ENCODE results near the gene RPS27A. TPM values are rescaled to one million over a fixed set of nuclear protein-coding genes. Genes with fewer than 3 reads are reported as not detected.
"Not testable (repeated sequence)": the region's sequence is repeated elsewhere in the genome, so short reads cannot be mapped to it uniquely, and the experiment has no call there.

The RPS27A gene
- total RNA-seq, 4 donors from 2014 or later, result 1,333 to 2,174 (median 1,743) TPM

DNA sequence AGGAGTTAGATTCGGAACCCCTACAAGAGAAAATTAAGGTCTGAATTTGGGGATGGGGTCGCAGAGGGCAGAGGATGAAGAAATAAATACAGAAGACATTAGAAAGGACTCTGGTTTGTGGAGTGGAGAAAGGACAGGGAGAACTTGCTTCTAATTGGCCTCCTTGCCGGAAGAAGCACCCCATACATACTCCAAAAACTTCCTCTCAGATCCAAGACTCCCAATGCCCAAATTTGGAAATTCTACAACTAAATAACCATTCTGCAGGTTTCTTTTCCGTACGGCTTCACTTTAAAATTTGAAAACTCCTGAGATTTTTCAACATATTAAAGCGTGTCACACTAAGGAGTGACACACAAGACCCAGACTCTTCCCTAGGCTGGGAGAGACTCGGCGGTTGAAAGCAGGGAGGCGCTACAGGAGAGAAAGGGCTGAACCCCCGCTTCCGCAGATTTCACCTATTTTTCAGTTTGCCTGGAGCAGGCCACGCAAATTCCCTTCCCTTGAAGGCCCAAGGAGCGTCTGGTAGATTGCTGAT lies 873 bp upstream of the RPS27A start:
- peak; percentile 29 for ATAC-seq (ENCODE audit: low FRiP score)
- DNase-seq (ENCODE audit: low spot score), result no peak
- TF ChIP-seq CTCF (IDR thresholded peaks at IDR 0.05), result no peak

DNA sequence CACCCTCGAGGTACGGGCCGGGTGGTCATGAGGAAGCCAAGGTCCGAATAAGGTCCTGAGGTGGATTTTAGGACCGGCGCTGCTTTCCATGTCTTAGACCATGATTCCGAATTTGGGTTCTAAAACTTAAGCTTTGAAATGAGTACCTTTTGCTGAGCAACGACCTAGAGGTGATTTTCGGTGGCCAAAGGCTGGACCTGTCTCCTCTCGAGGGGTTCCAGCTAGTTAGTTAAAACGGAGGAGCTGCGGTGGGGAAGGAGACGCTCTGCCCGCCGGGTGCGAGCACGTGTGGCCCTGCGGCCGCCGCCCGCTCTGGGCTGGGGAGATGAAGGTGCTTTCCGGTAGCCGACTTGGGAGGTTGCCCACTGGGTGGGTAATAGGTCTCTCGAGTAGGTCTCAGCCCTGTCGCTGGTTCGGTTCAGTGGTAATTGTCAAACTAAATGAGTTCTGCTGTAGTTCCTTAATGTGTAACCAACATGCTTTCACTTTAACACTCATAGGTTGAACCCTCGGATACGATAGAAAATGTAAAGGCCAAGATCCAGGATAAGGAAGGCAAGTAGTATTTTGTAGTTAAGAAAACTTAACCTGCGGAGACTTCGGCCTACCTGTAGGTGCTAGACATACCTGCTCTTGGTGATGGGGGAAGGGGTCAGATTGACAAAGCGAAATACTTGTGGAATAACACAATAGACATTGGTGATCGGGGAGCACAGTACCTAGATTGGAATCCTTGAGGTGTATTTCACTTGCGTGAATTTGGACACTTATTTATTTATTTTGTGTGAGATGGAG lies 572 bp downstream of the RPS27A start:
- ATAC-seq (ENCODE audit: low FRiP score) (peak; percentile 42), DNase-seq (ENCODE audit: low spot score) (no peak)
- no peak for TF ChIP-seq CTCF (IDR thresholded peaks at IDR 0.05)

DNA sequence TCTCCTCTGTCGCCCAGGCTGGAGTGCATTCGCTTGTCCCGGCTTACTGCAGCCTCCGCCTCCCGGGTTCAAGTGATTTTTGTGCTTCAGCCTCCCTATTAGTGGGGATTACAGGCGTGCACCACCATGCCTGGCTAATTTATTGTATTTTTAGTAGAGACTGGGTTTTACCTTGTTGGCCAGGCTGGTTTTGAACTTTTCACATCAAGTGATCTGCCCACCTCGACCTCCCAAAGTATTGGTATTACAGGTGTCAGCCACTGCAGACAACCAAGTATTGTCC lies 1.1 kb downstream of the RPS27A start:
- DNase-seq (ENCODE audit: low spot score) (no peak), ATAC-seq (ENCODE audit: low FRiP score) (no peak)
- no peak for TF ChIP-seq CTCF (IDR thresholded peaks at IDR 0.05)

GRCh38 chr2:55235724-55236538 lies 3.4 kb downstream of the RPS27A start:
- DNase-seq (ENCODE audit: low spot score) (no peak), ATAC-seq (ENCODE audit: low FRiP score) (no peak)
- TF ChIP-seq CTCF (IDR thresholded peaks at IDR 0.05), result no peak

DNA sequence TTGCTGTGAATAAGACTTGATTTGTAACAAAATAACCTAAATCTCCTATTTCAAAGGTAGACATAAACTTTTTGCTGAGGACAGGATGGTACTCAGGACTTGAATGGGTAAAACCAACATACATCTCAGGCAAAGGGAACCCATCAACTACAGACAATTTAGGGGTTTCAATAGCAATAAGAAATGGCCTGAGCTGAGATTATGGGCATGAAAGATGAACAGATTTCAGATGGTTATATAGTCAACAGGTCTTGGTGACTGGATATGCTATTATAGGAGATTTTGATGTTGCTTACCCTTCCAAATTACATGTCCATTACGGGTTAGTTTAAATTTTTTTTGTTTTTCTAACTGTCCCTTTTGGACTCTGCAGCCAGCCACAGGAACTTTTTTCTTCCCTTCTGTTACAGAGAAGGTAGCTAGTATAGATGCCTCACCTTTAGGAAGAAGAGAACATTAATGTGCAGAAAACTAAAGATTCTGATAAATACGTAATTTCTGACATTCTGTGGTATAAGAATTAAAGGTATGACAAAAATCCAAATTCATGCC lies 4.6 kb downstream of the RPS27A start:
- TF ChIP-seq CTCF (IDR thresholded peaks at IDR 0.05), result no peak
- DNase-seq (ENCODE audit: low spot score) (no peak), ATAC-seq (ENCODE audit: low FRiP score) (no peak)

- DNase-seq (ENCODE audit: low spot score) (no peak), ATAC-seq (ENCODE audit: low FRiP score) (no peak)
- TF ChIP-seq CTCF (IDR thresholded peaks at IDR 0.05), result no peak
These were observed 7.3 kb downstream of the RPS27A start for GRCh38 chr2:55239656-55240222.

DNA sequence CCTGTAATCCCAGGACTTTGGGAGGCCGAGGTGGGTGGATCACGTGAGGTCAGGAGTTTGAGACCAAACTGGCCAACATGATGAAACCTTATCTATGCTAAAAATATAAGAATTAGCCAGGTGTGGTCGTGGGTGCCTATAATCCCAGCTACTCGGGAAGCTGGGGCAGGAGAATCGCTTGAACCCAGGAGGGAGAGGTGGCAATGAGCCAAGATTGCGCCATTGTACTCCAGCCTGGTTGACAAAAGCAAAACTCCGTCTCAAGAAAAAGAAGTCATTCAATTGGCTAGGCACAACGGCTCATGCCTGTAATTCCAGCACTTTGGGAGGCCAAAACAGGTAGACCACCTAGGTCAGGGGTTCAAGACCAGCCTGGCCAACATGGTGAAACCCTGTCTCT lies 9.1 kb downstream of the RPS27A start:
- DNase-seq (ENCODE audit: low spot score); ATAC-seq (ENCODE audit: low FRiP score): not testable (repeated sequence)
